IPS DF 4.7 (cell line): ENCODE results near the gene SEMA4D.

Source experiments
- DNase-seq: peaks from one replicate; pipeline ENCODE4 v3.0.0-alpha.2; 2013; ENCODE audit warnings: low spot score; ENCODE audit errors: extremely low read depth

The SEMA4D gene

GRCh38 chr9:89502038-89502601 lies 4.2 kb upstream of the SEMA4D start:
- DNase-seq, result no peak

GRCh38 chr9:89501311-89501898 lies 3.5 kb upstream of the SEMA4D start:
- no peak for DNase-seq

GRCh38 chr9:89500008-89500407 lies 2.1 kb upstream of the SEMA4D start:
- no peak for DNase-seq

GRCh38 chr9:89498852-89499480 lies 1.1 kb upstream of the SEMA4D start:
- no peak for DNase-seq

DNA sequence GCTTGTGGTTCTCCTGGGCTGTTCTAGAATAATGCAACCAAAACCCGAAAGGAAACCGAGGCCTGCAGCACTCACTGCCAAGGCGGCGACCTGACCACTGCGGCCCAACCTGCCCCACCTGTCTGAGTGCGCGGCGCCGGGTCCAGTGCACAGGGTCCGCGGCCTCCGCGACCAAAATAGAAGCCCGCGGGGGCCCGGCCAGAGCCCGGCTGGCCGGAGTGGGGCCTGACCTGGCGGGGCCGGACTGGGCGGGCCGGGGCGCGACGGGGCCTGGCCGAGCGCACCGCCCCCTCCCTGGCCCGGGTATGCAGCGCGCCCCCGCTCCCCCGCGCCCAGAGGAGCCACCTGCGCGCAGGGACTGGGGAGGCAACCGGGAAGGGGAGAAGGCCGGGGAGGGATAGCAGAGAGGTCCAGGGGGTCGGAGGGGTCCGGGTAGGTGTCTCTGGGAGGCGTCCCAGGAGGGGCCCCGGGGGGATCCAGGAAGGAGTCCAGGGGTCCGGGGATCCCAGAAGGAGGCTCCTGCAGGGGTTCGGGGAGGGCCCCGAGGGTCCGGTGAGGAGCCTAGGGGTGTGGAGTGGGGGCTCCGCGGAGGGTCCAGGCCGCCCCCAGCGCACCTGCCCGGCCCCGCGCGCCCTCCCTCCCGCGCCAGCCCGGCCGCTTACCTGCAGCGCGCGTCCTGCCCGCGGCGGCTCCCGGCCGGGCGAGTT lies 503 bp downstream of the SEMA4D start:
- no peak for DNase-seq

- DNase-seq, result no peak
Observed at GRCh38 chr9:89496645-89497256, 1.2 kb downstream of the SEMA4D start.

DNA sequence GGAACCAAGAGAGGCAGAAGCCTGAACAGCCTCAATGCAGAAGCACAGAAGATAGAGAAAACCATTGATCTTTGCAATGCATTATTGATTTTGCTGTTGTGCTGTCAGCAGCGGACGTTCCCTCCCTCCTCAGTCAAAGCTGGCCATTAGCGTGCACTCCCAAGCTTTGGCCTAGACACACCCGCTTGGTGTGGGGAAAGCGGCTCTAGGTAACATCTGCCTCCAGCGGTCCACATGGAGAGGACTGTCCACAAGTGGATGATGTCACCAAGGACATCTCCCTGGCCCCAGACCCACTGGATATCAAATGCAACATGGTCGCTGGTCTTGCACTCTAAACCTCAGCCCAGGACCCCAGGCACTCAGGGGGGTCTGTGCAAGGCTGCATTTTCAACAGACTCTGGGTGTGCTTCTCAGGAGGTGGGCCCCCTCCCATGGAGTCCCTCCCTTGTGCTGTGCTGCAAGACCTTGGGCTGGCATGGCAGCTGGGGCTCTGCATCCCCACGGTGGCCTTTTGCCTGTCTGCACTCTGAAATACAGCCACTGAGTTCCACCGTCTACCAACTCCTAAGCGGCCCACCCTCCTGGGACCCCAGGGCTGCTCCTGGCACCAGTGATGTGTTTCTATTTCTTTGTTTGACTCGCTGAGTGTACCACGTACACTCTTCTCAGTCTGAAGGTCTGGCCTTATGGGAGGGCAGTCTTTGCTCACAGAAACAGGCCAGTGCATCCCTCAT lies 1.9 kb downstream of the SEMA4D start:
- DNase-seq, result no peak

DNA sequence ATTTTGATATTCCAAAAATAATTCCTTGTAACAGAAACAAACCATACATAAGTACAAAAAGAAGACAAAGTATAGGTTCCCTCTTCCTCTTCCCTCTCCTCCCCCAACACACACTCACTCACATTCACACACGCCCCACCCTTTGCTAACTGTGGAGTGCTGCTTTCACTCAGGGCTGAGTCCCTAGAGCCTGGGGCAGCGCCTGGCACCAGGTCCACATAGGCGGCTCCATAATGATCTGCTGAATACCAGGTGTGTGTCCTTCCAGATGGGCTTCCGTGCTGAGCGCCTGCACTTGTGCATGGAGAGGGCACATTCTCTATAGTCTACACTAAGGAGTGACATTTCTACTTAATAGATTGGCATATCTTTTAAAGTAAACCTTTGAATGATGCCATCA lies 3.7 kb downstream of the SEMA4D start:
- no peak for DNase-seq

DNA sequence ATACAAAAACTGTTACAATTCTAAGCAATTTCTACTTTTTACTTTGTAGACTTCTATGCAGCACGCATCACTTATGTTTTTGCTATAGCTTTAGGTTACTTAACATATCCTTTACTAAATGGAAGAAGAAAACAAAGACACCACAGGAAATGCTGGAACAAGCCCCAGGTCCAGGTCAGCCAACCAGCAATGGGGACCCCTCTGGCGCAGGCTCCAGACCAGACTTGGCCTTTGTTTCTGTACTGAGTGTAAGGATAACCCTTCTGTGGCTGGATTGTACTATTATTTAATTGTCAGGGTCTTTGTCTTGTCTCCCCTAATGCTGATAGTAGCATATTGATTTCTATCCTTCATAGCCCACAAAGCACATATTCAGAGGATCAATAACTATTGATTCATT lies 4.2 kb downstream of the SEMA4D start:
- DNase-seq, result no peak

GRCh38 chr9:89493181-89493580 lies 4.7 kb downstream of the SEMA4D start:
- no peak for DNase-seq

- DNase-seq, result no peak
Observed at GRCh38 chr9:89492586-89492985, 5.3 kb downstream of the SEMA4D start.

DNA sequence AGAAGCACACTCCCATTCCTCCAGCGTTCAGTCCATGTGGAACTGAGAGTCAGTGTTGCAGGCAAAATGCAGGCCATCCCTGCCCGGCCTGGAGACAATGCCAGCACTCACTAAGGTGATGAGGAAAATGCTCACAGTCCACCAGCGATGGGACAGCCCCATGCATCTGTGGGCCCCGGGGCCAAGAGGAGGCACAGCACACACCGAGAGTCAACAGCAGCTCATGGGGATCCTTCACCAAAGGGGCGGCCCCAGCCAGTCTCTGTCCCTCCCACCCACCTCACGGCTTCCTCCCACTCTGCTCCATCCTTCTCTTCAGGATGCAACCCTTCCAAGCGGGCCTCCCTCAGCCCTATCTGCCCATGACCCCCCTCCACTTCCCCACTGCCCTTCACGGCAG lies 6.2 kb downstream of the SEMA4D start:
- no peak for DNase-seq

GRCh38 chr9:89489548-89490530 lies 8.1 kb downstream of the SEMA4D start:
- DNase-seq, result no peak

DNA sequence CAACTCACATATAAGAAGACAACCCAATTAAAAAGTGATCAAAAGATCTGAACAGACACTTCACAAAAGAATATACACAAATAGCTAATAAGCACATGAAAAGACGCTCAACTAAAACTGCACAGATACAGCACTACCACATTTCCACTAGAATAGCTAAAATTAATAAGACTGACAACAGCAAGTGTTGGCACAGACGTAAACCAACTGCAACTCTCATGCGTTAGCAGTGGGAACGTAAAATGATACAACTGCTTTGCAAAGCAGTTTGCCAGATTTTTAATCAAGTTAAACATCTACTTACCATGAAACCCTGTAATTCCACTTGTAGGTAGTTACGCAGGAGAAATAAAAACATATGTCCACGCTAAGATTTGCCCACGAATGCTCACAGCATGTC lies 9.0 kb downstream of the SEMA4D start:
- DNase-seq, result no peak

DNA sequence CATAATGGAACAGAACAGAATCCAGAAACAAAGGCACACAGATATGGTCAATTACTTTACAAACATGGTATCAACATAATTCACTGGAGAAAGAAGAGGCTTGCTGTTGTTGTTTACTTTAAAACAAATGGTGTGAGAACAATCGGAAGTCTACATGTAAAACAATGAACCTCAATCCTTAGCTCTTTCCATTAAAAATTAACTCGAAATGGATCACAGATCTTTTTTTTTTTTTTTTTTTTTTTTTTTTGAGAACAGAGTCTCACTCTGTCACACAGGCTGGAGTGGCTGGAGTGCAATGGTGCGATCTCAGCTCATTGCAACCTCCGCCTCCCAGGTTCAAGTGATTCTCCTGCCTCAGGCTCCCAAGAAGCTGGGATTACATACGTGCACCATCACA lies 9.8 kb downstream of the SEMA4D start:
- no peak for DNase-seq

DNA sequence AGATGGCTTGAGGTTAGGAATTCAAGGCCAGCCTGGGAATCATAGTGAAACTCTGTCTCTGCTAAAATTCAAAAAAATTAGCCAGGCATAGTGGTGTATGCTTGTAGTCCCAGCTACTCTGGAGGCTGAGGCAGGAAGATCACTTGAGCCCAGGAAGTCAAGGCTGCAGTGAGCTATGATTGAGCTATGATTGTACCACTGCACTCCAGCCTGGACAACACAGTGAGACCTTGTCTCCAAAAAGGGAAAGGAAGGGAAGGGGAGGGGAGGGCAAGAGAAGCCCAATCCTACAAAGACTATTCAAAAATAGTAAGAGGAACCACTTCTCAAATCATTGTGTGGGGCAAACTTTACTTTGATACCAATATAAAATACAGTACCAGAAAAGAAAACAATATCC lies 11.2 kb downstream of the SEMA4D start:
- DNase-seq, result no peak

- no peak for DNase-seq
Observed at GRCh38 chr9:89484475-89485404, 13.2 kb downstream of the SEMA4D start.

- no peak for DNase-seq
Observed at GRCh38 chr9:89483592-89484474, 14.1 kb downstream of the SEMA4D start.
